Stimulated activated CD4-positive, alpha-beta T cell treated with anti-CD3 and anti-CD28 coated beads, Interleukin-4, amount 100 ng/mL, for 24 hours (primary cell): ENCODE data around the gene WSCD1.

ENCODE experiments used
- DNase-seq: peaks from one replicate; pipeline ENCODE4 v3.0.0-alpha.2; 2020

WSCD1 gene

DNA sequence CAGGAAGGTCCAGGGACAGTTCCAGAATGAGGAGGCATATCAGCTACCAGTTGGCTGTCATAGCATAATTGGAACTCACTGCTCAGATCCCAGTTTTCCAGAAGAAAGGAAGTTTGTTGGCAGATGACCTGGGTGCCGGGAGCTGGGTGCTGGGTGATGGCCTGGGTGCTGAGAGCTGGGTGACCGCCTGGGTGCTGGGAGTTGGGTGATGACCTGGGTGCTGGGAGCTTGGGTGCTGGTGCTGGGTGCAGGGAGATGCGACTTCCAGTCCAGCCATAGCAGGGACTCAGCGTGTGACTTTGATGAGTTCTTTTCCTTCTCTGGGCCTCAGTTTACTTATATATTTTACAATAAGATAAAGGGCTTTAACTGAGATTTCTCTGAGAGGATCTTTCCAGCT is 18.0 kb downstream of the WSCD1 start:
- no peak for DNase-seq

DNA sequence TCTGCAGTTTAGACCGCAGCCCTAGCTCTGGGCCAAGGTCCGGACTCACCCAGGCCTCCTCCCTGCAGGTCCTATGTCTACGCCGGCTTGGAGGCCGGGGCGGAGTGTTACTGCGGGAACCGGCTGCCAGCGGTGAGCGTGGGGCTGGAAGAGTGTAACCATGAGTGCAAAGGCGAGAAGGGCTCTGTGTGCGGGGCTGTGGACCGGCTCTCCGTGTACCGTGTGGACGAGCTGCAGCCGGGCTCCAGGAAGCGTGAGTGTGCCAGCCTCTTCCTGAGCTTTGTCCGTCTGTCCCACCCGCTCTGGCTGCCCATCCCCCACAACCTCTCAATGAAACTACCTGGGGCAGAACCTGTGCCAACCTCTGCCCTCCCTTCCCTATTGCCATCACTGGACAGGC is 20.1 kb downstream of the WSCD1 start:
- no peak for DNase-seq

DNA sequence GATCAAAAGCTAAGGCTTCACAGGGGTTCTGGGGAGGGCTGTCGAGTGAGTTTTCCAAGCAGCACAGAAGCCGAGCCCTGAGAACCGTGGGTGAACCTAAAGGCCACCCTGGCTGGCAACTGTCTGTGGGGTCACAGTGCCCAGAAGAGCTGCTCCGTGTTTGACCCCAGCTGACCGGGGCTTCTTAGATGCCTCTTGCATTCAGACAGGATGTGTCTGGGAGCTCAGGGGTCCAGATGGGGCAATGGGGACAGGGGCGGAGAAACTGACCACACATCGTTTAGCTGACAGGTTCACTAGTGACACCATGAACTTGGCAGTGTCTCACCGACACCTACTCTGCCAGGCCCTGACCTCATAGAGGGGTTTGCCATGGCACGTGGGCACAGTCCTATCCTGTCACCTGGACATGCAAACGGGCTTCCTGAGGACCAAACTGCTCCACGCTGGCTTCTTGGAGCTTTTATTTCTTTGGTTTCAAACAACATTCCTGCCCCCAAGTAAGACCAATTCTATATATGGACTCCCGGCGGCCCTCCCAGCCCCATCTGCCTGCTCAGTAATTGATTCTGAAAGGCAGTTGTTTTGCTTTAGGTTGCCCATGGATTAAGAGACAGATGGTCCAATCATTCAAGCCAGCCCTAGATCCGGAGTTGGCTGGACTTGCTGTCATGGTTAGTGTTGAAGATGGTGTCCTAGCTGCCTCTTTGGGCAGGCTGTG is 22.2 kb downstream of the WSCD1 start:
- no peak for DNase-seq

DNA sequence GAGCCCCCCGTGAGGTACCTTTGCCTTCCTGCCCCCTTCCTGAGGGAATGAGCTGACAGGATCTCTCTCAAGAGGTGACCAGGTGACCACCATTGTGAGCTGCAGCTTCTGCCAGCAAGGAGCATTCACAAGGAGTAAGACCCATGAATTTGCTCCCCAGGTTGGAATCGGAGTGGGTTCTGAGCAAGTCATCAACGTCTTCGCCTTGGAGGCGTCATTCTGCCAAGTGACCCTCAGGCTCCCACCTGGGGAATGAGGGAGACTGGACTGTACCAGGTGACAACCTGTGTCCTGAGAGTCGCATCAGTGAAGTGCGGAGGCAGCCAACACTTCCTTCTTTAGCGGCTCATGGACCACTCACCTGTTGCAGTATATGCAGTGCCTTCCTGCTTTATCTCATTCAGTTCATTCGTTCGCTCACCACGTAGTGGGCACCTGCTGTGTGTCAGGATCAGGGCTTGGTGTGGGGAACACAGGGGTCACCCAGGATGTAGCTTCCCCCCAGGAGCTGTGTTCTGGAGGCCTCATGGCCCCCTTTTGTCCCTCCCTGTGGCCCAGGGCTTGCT is 22.8 kb downstream of the WSCD1 start:
- no peak for DNase-seq

DNA sequence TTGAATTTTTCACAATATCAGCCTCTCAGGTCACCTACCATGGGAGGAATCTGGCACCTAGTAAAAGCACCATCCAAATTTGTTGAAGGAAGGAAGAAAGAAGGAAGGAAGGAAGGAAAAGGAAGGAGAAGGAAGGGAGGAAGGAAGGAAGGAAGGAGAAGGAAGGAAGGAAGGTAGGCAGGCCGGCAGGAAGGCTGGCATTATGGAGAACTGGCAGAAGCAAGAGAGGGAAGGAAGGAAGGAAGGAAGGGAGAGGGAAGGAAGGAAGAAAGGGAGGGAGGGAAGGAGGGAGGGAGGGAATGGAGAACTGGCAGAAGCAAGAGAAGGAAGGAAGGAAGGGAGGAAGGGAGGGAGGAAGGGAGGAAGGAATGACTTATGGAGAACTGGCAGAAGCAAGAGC is 24.3 kb downstream of the WSCD1 start:
- no peak for DNase-seq

DNA sequence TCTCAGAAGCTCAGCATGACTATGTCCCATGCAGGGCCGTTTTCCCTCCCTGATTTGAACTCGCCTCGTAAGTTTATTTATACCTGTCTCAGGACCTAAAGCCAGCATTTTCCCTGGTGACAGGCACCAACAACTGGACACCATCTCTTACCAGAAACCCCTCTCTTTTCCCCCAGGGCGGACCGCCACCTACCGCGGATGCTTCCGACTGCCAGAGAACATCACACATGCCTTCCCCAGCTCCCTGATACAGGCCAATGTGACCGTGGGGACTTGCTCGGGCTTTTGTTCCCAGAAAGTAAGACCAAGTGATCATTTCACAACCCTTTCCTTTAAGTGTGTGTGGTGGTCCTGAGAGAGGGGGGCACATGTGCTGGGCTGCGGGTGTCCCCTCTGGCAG is 24.7 kb downstream of the WSCD1 start:
- DNase-seq: no peak

DNA sequence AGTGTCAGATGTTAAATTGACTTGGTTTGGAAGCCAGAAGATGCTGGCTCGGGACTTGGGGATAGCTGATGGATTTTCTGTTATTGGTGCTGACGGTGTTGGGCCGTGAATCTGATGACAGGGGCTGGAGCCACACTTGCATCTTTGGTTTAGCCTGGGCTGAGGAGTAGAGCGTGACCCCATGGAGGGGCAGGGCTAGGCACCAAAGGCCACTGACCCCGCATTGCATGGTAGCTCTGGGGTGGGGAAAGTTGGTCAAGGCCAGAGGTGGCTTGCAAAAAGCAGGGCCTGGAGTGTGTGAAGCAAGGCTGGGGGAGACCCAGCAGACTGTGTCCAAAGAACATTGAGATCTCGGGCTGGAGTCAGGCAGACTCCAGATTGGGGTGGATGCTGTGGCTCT is 25.3 kb downstream of the WSCD1 start:
- DNase-seq: no peak

DNA sequence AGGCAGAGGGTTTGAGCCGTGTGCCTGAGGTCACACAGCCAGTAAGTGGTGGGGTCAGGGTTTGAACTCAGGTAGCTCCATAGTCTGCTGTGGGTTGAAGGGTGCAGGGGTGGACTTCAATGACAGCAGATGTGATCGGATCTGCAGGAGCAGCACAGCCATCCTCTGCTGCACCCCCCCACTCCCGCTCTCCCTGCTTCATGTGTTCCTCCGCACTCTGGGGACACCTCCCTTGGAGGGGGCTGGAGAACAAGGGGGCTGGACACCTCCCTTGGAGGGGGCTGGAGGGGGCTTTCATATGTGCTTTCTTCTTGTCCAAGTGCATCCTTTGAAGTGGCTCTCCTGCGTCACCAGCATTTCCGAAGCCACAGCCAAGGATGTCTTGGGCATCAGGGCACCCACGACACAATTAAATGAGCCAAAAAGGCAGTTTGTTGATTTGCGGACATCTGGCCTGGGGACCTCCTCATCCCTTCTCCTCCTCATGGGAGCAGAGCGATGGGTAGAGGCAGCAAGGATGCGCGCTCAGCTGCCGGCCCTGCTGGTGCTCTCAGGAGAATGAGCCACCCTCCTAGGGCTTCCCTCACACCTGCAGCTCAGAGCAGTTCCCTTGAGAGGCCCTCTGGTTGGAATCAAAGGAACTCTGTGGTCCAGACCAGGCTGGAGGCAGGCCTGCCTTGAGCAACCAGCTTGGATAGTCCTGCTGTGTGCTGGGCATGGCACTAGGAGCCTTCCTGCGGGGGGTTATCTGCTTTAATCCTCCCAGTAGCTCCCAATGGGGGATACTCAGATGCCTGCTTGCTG is 26.2 kb downstream of the WSCD1 start:
- no peak for DNase-seq

DNA sequence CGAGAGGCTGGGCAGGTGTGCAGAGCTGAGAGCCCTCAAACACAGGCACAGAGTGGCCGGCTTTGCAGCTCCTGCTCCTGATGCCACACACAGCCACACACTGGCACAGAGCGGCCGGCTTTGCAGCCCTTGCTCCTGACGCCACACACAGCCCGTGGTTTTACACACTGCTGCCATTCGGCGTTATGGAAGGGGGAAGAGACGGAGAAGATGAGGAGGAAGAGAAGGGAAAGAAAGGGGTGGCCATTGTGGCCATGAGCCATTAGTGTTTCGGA is 26.8 kb downstream of the WSCD1 start:
- no peak for DNase-seq

DNA sequence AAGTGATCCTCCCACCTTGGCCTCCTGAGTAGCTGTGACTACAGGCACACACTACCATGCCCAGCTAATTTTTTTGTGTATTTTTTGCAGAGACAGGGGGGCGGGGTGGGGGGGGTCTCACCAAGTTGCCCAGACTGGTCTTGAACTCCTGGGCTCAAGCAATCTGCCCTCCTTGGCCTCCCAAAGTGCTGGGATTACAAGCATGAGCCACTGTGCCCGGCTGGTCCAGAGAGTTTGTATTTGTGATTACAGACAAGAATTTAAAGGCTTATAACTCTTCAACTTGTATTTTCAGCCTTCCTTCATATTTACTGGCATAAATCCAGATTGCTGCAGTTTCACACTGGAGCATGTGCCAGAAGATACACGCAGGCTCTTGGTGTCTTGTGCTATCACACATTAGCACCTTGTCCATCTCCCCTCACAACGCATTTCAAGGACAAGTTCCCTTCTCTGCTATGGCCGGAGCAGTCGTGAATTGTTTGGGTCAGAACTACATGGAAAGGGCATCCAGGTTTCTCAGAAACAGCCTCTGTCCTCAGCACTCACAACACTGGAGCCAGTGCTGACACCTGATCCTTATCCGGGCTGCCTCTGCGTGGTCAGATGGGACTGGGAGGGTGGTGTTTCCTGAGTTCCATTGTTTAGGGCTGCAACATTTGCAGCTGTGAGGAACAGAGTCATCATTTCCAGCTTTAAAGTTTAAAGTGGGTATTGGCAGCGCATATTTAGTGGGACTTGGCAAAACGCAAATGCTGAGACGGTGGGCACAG is 28.1 kb downstream of the WSCD1 start:
- no peak for DNase-seq

DNA sequence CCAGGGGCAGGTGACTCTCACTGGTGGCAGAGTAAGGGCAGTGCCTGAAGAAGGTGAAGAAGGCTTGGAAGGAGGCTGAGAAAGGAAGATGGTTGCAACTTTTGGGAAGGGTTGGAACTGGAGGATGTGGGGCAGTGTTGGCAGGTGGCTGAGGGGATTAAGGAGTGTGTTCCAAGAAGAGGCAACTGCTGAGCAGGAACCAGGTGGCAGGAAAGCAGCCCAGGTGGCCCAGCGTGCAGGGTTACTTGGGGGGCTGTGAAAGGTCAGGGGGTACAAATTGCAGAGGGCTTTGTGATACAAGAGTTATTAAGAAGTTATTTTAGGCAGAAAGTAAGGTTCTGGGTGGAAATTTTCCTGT is 28.6 kb downstream of the WSCD1 start:
- no peak for DNase-seq

DNA sequence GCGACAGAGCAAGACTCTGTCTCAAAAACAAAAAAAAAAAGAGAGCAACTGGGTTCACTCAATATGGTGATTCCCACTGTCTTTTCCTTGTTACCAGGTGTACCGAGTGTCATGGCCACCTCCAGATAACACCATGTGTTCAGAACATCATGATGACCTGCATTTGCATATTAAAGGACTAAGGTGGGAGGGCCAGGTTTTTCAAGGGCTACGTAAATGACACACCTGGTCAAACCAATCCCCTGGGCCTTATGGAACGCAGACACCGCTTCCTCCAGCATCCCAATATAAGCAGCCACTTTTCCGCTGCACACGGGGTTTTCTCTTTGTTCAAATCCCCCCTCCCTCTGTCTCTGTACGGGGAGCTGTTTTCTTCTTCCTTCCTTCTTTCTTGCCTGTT is 29.3 kb downstream of the WSCD1 start:
- DNase-seq: no peak

DNA sequence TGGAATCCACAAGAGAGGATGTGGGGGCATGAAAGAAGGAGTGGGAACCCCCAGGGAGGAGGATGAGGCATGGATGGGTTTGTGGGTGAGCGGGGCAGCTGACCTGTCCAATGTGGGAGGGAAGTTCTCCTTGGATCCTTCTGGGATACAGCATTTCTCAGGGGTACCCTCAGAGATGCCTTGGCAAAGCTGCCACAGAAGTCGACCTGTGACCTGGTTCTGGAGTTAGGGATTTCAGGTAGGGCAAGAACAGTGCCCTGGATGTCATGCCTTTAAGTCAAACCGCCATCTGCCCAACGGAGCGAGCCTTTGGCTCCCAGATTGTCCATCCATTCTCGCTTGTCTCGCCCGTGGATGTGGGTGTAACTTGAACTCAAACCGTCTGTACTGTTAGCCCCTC is 30.0 kb downstream of the WSCD1 start:
- no peak for DNase-seq

DNA sequence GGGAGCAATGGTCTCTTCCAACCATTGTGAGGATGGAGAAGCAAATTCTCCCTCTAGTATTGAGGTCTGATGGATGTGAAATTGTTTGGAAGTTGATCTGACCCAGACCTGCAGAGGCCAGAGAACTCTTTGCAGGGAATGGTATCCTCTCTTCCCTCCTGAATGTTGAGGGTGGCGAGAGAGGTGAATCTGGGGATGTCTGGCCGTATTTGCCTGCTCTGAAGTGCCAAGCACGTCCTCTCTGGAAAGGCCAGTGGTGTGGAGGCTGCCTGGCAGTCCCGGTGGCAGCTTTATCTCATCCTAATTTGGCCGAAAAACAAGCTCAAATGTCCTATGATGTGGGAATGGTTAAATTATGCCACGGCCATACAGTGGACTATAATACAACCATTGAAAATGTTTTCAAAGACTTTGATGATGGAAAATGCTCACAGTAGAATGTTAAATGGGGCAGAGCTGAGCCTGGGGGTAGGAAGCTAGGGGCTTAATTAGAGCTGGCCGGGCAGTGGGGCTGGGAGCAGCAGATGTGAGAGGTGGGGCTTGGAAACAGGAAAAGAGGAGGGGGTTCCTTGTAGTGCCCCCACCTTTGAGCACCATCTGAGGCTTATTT is 30.8 kb downstream of the WSCD1 start:
- no peak for DNase-seq

DNA sequence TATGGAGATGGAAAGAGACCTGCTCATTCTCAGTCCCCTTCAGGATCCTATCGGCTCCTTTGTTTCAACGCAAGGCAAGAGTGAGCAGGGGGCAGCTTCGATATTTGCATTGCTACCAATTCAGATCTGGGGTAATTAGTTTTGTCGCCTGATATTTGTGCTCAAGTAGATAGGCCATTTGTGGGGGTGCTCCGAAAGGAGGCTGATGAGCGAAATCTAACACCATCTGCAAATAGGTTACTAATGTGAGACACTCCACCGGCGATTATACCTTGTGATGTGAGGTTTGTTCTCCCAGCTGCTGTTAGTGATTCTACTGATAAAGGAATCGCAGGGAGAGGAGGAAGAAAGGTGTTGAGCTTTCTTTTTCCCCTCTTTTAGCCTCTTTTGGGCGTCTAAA is 31.5 kb downstream of the WSCD1 start:
- DNase-seq: no peak

DNA sequence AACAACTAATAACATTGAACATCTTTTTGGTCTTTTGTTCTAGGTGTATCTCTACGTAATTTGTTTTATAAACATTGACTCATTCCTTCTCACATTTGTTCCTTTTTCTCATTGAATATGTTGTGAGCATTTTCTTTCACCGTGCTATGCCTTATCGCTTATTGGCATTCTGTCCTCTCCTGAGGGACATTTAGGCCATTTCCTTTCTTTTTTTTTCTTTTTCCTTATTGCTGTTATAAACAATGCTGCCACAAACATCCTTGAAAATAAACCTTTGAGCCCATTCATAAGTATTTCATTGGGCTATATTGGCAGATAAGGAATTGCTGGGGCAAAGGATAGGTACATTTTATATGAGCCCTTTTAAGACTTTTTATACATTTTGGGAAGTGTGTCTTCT is 32.4 kb downstream of the WSCD1 start:
- DNase-seq: no peak

DNA sequence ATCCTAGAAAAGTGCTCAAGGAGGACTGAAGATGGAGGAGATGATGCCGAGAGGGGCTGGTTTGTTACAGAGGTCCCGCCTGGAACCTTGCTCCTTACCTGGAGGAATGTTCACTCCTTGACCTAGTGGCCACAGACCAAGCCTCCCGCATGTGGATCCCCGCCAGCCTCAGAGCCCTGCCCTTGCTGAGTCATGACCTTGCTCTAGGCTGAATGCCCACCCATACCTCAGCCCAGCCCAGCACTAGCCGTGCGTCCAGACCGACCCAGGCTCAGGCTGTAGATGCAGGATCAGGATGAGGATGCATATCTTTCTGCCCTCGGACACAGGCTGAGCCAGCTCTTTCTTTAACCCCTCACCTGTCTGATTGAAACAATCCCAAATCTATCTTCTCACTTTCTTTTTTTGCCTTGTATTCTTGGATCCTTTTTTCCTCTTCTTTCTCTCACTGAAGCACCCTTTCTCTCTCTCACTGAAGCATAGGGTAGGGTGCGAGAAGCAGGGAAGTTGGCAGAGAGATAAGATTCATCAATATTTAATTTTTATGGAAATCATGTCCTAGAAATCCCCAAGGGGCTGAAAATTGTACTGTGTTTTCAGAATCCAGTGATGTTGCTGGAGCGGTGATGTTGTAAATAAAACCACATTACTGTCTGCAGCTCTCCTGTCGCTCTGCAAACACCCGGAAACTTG is 34.9 kb downstream of the WSCD1 start:
- DNase-seq: no peak

DNA sequence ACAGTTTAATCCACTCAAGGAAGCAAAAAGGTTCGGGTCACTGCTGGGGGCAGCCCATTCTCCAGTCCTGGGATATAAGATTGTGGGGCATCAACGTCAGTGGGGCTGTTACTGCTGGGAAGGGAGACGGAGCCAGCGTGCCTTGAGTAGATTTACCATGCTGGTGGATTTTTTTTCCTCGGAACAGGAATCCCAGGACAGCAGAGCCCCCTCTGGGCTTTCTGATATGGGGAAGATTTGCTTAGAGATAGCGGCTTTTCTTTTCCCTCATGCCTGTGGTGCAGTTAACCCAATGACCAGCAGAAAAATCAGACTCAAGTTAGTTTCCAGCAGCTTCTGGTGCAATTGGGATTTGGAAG is 35.4 kb downstream of the WSCD1 start:
- no peak for DNase-seq

DNA sequence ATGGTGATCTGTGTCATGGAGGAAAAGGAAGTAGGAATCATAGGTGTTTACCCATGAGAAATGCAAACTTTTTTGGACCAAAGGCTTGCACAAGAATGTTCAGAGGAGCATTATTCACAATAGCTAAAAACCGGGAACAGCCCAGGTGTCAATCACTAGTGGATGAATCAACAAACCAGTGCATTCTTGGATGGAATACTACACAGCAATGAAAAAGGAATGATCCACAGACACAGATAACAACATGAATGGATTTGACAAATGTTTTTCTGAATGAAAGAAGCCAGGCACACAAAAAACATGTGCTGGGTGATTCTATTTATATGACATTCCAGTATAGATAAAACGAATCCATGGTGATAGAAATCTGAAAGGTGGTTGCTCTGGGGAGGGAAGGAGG is 36.0 kb downstream of the WSCD1 start:
- no peak for DNase-seq

DNA sequence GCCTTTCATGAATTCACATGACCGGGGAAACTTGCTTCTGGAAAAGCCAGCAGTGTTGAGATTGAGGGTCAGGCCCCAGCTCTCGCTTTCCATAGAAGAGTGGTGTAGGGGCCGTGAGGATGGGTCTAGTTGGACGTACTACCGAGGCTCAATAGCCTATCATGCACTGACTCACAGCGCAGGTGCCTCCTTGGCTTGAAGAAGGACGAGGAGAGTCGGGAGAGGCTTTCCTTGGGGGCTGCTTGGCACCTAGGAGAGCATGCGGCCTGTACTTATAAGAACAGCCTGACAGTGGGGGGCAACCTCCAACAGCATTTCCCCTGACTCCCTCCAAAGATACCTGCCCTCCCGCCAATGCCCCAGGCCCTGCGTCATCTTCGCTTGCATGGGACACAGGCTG is 37.6 kb downstream of the WSCD1 start:
- no peak for DNase-seq

DNA sequence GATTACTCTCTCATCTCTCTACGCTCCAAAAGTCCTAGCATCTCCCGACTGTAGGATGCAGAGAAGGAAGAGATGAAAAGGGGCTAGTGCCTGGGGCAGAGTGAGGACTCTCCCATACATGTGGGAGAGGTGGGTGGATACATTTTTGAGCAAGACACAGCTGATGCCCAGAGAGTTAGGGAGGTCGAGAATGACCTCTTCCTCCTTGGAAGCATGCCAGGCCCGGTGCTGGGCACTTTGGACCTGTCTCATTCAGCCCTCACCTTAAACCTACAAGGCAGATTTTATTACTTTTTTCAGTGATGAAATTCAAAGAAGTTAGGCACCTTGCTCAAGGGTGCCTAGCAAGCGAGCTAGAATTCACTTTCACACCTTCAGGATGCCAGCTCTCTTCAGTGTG is 38.2 kb downstream of the WSCD1 start:
- no peak for DNase-seq

DNA sequence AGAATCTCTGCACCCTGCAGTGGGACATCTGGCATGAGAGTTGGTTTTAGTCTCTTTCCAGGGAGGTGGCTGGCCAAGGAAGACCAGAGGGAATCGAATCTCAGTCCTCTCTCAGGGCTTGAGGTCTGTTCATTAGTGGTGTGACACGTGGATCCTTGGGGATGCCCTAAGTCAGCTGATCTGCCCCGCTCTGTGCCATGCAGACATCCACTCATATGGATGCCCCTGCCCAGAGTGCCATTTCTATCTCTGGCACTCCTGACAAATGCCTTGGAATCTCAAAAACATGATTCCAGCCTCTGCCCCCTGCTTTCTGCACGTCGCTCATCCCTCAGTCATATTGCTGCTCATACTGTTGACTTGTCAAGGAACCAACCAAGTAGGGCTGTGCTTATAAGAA is 38.8 kb downstream of the WSCD1 start:
- DNase-seq: no peak

DNA sequence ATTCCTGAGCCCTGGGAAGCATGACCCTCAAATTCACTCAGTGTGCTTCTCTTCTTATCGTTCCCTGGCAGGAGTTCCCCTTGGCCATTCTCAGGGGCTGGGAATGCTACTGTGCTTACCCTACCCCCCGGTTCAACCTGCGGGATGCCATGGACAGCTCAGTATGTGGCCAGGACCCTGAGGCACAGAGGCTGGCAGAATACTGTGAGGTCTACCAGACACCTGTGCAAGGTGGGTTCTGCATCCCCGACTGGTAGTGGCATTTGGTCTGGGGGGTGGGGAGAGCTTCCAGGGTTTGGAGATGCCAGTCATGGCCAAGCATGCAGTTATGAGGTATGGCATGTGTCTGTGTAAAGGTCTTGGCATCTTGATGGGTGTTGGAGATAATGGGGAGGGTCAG is 39.4 kb downstream of the WSCD1 start:
- DNase-seq: no peak
